HG03565 (cell line): ENCODE results near the gene MEGF6.

Experiments
- ATAC-seq: cut with Tn5 transposase; IDR thresholded peaks from one replicate; pipeline ENCODE4 v1.9.1; 2021; ENCODE audit warnings: mild to moderate bottlenecking, moderate library complexity; ENCODE audit not compliant: unreplicated experiment

MEGF6 gene

GRCh38 chr1:3611170-3612019 lies at the start of gene MEGF6:
TSS of gene MEGF6 (minus strand) at chr1:3611508. CDS start at chr1:3611268, 240 bp downstream.
- no peak for ATAC-seq

- no peak for ATAC-seq
Observed at GRCh38 chr1:3660704-3661103, 49.4 kb upstream of the MEGF6 start.

- no peak for ATAC-seq
Observed at GRCh38 chr1:3659093-3659492, 47.8 kb upstream of the MEGF6 start.

GRCh38 chr1:3658231-3658615 lies 46.9 kb upstream of the MEGF6 start:
- no peak for ATAC-seq

- ATAC-seq = no peak
Observed at GRCh38 chr1:3657578-3658230, 46.4 kb upstream of the MEGF6 start.

GRCh38 chr1:3657096-3657475 lies 45.8 kb upstream of the MEGF6 start:
- no peak for ATAC-seq

- peak; percentile 56 for ATAC-seq
Observed at GRCh38 chr1:3656450-3657095, 45.3 kb upstream of the MEGF6 start.

GRCh38 chr1:3654549-3655281 lies 43.4 kb upstream of the MEGF6 start:
- no peak for ATAC-seq

GRCh38 chr1:3653286-3653618 lies 41.9 kb upstream of the MEGF6 start:
- ATAC-seq = no peak

- no peak for ATAC-seq
Observed at GRCh38 chr1:3652548-3653285, 41.4 kb upstream of the MEGF6 start.

- no peak for ATAC-seq
Observed at GRCh38 chr1:3651930-3652547, 40.7 kb upstream of the MEGF6 start, which contains the start of gene TP73. TSS of gene TP73 (plus strand) at chr1:3652516. CDS start at chr1:3682366, 29,850 bp downstream.

- no peak for ATAC-seq
Observed at GRCh38 chr1:3651026-3651929, 40.0 kb upstream of the MEGF6 start.

GRCh38 chr1:3650248-3651025 lies 39.1 kb upstream of the MEGF6 start:
- no peak for ATAC-seq

GRCh38 chr1:3649342-3650247 lies 38.3 kb upstream of the MEGF6 start, which contains the start of gene WRAP73:
TSS of gene WRAP73 (minus strand) at chr1:3650103. CDS start at chr1:3649999, 104 bp downstream.
- peak; percentile 89 for ATAC-seq

GRCh38 chr1:3646596-3646995 lies 35.3 kb upstream of the MEGF6 start:
- no peak for ATAC-seq

- no peak for ATAC-seq
Observed at GRCh38 chr1:3645666-3646355, 34.5 kb upstream of the MEGF6 start.

GRCh38 chr1:3645247-3645646 lies 33.9 kb upstream of the MEGF6 start:
- no peak for ATAC-seq
